Right hindlimb (tissue), 1 donor: ENCODE results near the gene METTL1.

ENCODE experiments used
- DNase-seq: peaks from one replicate; pipeline ENCODE4 v3.0.0-alpha.2; 2018

The METTL1 gene

DNA sequence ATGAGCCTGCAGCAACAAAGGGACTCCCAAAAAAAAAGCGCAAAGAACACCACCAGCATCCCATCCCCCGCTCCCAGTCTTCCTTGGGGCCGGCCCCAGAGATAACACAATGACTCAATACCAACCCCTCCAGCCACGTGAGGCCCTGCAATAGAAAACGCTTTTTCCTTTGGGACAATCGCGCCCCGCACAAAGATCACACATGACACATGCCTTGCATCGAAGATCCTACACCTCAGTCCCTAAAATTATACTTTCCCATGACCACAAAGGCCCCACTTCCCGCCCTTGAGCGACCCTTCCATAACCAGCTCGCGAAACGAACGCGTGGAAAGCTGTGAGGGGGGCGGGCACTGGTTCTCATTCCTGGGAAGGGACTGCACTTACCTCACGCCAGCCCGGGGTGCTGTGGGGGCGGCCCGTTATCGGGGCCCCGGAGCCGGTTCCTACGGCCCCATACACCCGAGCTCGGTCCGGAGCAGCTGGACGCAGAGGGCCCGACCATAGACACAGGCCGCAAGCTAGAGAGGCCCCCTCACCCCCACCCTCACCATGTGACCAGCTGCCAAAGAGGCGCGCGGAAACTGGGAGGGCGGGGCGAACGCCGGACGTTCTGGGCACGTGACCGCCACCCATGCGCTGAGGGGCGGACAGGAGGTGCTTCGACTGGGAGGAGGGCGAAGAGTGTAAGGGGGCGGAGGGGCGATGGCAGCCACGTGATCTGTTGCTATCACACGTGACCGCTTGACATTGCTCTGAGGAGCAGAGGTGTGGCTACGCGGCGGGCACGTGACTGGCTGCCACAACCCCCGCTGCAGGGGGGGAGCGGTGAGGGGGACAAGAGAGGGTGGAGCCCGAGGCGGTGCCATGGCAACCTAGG is 19.9 kb downstream of the METTL1 start, which contains the start of gene CDK4:
CDK4 (minus strand) TSS at position 523 of the 880 bp plus-strand sequence. CDS start 593 bp downstream, outside the sequence.
- DNase-seq, result peak; percentile 100

DNA sequence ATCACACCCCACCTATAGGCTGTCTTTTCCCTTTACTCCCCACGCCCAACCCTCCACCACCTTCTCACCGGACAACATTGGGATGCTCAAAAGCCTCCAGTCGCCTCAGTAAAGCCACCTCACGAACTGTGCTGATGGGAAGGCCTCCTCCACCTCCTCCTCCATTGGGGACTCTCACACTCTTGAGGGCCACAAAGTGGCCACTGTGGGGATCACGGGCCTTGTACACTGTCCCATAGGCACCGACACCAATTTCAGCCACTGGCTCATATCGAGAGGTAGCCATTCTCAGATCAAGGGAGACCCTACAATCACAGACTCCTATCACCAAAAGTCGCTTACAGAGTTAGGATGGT is 20.5 kb downstream of the METTL1 start:
- DNase-seq, result no peak

DNA sequence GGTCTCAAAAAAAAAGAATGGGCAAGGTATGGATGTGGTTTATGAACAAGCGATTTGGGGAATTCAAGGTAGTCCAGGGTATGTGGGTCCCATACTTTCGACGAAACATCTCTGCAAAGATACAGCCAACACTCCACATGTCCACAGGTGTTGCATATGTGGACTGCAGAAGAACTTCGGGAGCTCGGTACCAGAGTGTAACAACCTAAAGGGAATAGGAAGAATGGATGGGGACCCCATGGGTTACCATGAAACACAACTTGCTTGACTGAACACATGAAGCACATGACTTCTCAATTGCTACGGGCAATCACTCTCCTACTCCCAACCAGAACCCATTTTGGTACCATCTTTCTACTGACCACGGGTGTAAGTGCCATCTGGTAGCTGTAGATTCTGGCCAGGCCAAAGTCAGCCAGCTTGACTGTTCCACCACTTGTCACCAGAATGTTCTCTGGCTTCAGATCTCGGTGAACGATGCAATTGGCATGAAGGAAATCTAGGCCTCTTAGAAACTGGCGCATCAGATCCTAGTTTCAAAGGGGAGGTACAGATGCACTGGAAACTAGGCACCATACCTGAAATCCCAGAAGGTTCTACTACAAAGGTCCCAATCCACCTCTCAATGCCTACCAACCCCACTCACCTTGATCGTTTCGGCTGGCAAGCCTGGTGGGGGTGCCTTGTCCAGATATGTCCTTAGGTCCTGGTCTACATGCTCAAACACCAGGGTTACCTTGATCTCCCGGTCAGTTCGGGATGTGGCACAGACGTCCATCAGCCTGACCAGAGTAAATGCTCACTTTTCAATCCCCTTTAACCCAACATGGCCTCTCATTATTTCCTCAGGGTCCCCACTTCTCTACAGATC is 21.1 kb downstream of the METTL1 start:
- DNase-seq, result no peak

DNA sequence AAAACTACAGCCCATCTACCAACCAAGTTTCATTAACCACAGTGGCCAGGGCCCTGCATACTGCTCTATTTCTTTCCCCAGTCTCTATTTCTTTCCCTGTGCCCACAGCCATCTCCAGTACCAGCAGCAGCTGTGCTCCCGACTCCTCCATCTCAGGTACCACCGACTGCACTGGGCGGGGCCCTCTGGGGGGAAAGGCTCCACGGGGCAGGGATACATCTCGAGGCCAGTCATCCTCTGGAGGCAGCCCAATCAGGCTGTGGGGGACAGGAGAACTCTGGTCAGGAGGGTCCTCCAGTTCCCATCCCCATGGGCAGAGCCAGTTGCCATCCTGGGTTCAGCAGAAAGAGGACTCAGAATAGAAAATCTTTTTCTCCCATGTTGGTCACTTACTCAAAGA is 22.8 kb downstream of the METTL1 start:
- DNase-seq, result no peak

DNA sequence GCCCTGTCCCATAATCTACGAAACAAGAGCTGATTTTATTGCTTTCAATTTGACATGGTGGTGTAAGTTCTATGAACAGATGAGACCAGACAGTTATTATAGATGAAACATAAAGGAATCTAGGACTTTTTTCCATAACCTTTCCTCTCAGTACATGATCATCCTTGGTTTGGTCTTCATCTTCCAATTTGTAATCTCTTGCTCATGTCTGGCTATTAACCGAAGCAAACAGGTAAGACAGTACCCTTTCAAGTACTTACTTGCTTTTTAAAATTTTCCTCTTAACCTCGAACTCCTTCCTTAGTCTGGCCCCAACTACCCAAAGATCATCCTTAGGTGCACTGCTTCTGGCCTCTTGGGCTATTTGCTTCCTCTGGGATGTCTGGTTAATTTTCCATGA is 25.9 kb downstream of the METTL1 start:
- no peak for DNase-seq

DNA sequence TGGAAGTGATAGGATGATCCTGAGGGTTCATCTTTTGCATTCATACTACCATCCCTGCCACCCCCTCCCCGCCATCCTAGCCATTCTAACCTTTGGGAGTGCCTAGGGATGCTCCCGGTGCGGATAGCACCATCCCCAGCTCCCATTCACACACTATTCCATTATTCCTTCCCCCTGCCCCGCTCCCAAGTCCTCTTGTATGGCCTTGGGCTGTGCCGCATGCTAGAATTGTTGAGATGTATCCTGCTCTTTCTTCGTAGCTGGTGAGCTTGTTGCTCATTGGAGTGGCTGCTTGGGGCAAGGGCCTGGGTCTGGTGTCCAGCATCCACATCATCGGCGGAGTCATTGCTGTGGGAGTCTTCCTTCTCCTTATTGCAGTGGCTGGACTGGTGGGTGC is 26.4 kb downstream of the METTL1 start:
- no peak for DNase-seq

DNA sequence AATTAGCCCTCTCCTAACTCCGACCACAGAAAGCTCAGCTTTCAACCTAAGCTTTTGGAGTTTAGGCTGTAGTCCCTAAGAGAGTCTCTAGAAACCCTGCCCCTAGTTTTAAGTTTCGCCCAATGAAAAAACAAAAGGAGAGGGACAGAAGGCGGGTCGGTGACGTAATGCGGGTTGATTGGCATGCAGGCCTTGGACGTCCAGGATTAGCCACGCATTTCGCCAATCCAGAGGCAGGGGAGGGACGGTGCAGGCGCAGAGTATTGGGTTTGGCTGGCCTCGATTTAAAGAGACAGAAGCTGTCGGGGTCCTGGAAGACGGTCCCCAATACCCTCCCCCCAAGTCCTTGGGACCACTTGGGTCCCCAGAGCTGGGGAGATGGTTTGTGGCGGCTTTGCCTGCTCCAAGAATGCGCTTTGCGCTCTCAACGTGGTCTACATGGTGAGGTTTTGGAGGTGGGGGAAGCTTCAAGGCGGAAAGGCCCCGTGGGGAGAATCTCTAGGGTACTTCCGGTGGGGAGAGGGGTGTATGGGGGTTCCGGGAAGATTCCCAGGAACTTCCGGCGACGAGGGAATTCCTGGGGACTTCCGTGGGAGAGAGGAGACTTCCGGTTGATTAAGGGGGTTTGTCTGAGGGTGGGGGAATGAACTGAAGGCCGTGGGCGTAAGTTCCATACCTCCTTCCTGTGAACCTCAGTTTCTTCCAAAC is 27.0 kb downstream of the METTL1 start, which contains the start of gene TSPAN31:
TSPAN31 (plus strand) TSS at position 263 of the 708 bp plus-strand sequence; CDS start at position 379, 116 bp downstream.
- peak; percentile 98 for DNase-seq

DNA sequence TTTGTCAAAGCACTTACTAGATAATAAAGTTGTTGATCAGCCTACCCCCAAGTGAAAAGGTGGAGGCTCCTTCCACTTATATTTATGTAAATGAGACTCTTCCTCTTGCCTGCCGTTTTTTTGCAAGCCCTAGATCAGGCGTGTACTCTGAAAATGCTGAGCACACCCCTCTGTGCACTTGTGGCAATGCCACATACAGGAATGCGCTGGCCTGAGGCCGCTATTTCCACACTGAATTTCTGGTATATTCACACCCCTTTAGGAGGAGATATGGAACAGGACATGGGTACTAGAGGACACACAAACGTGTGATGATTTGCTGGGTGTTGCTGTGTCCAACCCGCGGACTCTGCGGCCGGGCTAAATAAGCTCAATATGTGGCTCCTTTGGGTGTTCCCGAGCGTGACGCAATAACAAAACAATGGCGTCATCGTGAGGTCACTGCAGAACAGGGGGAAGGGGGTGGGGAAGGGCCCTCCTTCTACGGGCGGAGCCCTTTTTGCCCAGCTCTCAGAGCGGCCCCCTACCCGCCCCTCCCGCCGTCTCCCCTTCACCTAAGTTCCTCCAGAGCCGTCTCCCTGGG is 27.6 kb downstream of the METTL1 start:
- DNase-seq, result no peak

DNA sequence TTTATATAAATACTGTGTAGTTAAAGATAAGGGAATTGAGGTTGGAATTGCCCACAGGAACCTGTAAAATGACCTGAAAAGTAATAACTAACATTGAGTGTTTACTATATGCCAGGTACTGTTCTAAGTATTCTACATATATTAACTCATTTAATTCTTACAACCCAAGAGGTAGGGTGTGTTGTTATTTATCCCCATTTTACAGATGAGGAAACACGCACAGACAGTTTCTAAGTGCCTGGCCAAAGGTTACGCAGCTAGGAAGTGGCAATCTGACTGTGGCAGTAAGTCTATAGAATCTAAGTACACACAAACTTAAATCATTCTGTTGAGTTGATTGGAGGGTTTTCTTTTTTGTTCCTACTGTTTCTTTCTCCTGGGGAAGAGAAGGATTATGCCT is 28.1 kb downstream of the METTL1 start:
- DNase-seq, result no peak

DNA sequence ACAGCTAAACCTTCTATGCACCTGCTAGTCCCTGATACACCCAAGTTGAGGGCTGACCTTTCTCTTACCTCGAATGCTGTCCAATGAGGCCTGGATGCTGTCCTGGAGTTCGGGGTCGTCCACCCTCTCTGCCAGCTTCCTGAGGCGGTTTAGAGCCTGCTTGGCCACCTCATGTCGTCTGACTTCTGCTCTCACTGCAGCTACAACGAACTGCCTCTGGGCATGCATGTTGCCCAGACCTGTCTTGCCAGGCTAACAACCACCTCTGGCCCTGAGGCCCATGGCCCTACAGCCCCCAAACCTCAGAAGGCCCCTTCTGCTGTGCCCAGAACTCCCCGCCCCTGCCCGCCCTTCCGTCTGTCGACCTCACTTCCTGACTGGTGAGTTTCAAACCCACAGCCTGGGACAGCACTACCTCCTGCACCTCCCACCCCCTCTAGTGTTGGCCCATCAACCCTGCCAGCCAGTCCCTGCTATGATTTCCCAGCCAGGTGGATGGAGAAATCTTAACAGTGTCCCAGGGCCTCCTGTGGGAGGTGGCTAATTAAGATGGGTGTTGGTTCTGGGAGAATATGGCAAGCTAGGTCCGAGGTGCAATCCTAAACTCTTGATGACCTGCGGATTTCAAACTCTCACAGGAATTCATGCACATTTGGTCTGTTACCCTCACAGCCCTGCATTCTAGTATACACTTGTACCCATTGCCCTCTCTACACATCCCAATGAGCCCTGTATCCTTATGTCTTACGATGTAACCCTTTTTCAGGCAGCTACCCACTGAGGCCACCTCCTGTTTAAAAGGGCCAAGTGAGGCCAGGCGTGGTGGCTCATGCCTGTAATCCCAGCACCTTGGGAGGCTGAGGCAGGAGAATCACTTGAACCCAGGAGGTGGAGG is 29.8 kb downstream of the METTL1 start:
- DNase-seq, result no peak

DNA sequence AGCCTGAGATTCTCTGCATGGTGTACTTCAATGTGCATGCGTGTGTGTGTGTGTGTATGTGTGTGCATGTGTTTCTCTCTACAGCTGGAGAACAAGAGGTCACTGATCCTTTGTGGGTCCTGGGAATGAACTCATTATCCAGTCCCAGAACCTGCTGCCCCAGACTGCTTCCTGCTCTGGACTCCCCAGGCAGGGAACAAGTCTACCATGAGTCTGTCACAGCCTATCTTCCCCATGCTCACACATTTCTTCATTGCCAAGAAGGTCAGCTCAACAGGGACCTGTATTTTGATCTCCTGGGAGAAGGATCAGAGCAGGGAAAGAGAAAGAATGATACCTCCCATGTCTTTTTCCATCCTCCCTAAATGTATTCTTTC is 30.5 kb downstream of the METTL1 start:
- DNase-seq, result no peak

DNA sequence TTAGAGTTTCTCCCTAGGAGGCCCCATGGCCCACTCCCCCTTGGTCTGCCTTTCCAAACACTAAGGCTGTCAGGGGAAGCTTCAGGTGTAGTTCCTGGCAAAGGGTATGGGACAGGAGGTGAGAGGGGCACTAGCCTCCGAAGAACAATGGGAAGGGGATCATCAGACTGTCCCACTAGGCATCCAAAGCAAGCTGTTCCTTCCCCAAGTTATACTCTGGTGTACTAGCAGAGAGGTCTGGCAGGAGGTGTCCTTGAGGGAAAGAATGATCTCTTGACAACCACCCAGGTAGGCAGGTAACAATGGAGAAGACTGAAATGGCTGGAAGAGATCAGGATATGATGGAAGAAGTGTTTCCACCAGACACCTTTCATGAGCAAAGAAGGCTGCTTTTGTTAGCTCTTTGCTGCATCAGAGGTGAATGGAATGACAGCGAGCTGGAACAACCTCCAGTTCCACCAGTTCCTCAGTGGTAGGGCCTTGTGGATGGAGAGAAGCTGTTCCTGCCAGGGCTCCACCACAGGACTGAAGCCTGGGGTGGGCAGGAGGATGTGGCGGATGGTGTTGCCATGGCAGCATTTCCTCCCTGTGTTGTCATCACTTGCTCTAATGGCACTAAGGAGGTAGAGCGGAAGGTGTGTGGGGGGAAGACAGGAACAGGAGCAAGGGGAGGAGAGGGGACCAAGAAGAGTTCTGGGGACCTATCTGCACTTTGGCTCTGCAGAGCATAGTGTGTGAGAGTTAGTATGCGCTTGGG is 31.1 kb downstream of the METTL1 start:
- no peak for DNase-seq

DNA sequence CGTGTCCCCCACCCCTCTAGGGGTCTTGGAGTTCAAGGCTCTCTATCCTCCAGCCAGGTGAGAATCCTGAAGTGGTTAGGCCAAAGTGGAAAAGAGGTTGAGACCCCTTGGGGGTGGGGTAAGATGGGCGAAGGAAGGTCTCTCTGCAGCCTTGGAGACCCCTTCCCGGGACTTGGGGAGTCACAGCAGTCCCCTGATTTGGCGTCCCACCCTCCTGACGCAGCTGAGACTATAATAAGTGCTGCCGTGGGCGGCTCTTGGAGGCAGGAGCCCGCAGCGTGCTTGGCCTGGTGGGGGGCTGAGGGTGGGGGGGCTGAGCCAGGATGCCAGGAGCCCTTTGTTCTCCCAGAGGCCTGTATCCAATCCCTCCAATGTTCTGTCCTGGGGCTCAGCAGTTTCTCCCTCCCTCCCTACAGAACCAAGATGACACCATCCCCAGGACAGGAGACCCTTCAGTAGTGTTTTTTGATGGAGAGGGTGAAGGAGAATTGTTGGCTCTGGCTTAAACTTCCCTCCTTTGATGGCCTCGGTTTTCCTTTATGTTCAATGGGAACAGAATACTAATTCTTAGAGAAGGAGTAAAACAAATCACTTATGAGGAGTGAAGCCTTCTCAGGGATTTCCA is 31.9 kb downstream of the METTL1 start:
- DNase-seq, result no peak

DNA sequence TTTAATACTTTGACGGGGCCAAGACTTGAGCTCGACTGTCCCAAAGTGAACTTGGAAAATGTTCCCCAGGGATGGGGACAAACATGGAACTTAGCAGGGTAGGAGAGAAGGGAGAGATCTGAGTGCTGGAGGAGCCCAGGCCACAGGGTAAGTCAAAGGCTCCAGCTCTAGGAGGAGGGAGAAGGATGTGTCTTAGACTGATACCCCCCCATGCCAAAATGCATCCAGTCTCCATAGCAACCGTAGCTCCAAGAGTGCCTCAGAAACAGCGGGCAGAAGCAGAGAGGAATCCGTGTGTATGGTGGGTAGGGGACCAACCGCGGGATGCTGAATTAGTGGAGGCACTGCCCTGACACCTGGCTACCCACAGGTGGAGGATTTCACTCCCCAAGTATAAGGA is 32.5 kb downstream of the METTL1 start:
- no peak for DNase-seq

DNA sequence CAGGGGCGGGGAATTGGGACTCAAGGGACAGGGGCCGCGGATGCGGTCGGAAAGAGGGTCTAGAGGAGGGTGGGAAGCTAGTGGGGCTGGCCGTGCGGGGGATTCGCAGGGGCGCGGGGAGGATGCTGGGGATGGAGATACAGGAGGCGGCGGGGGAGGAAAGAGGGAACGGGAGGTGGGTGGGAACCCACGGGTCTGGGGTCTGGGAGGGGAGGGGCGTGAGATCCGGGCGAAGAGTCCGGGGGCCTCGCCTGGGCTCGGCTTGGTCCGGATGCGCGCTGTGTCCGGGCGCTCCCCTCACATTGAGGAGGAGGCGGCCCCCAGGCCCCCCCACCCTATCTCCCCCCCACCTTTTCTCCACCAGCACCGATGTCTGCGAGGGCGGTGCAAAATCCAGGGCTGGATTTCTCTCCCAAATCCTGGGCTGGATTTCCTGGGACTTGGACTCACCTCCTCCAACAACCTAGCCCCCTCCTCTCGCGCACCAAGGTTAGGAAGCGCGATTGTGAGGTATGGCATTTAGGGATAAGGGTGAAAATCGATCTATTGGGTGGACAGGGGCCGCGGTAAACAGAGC is 33.2 kb downstream of the METTL1 start, which contains the start of gene AGAP2:
AGAP2 (minus strand) TSS at position 82 of the 577 bp plus-strand sequence. CDS start 496 bp downstream, outside the sequence.
- peak; percentile 72 for DNase-seq

DNA sequence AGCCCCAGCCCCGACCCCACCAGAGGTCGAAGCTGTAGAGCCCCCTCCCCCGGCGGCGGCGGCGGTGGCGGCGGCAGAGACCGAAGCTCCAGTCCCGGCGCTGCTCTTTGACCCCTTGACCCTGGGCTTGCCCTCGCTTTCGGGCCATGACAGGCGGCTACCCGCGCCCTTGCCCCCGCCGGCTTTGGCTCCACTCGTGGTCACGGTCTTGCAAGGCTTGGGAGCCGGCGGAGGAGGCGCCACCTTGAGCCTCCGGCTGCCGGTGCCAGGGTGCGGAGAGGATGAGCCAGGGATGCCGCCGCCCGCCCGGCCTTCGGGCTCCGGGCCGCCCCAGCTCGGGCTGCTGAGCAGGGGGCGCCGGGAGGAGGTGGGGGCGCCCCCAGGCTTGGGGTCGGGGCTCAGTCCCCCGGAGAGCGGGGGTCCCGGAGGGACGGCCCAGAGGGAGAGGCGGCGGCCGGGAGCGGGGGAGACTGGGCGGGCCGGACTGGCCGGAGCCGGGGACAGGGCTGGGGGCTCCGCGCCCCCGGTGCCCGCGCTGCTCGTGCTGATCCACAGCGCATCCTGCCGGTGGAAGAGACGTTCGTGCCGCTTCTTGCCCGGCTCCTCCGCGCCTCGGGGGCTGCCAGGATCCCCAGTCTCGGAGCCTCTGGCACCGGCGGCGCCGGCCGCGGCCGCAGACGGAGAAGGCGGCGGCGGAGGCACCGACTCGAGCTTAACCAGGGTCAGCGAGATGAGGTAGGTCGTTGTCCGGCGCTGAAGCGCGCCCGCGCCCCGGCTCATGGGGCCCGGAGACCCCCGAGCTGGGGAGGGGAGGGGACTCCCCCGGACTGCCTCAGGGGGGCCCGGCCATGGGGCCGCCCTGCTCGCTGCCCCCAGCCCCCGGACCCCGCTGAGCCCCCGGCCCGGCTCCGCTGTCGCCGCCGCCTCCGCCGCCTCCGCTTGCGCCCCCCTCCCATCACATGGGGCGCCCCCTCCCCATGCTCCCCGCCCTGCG is 34.1 kb downstream of the METTL1 start:
- peak; percentile 57 for DNase-seq

DNA sequence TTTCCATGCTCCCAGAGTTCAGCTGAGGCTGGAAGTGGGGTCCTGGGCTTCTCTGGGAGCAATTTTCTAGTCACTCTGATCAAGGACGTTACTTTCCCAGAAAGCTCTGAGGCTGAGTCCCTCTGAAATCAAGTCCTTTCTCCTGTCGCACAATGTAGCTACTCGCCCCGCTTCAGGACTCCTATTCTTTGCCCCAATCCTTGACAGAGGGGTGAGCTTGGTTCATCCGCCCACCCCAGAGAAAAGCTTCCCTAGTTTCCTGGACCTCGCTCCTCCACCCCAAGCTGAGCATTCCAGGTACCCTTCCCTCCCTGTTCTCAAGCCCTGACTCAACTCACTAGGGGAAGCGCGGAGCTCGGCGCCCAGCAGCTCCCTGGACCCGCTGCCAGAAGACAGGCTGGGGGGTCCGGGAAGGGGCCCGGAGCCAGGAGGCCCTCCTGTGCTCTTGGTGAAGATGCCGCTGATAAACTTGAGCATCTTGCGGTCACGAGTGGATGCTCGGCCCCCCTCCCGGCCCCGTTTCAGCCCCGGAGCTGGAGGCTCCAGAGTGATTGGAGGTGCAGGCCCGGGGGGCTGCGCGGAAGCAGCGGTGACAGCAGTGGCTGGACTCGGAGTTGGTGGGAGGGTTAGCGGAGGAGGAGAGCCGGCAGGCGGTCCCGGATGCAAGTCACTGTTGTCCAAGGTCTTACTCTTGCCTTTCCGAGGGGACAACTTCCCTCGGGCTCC is 35.0 kb downstream of the METTL1 start:
- no peak for DNase-seq
